GM18868 (cell line): ENCODE measurements around the gene MKI67.
A peak's percentile ranks its signal among the peaks of the same experiment; 100 is the strongest.

Source experiments
- ATAC-seq: cut with Tn5 transposase; IDR thresholded peaks from one replicate; pipeline ENCODE4 v1.9.1; 2021; ENCODE audit warnings: mild to moderate bottlenecking, moderate library complexity; ENCODE audit not compliant: unreplicated experiment

The MKI67 gene

GRCh38 chr10:128086003-128086863, 40.0 kb downstream of the MKI67 start:
- no peak for ATAC-seq

GRCh38 chr10:128084991-128085390, 41.2 kb downstream of the MKI67 start:
- ATAC-seq, result no peak

- ATAC-seq, result no peak
These were observed 41.9 kb downstream of the MKI67 start for GRCh38 chr10:128084364-128084763.

- no peak for ATAC-seq
These were observed 42.9 kb downstream of the MKI67 start for GRCh38 chr10:128083191-128083895.

GRCh38 chr10:128081720-128082119, 44.5 kb downstream of the MKI67 start:
- ATAC-seq, result no peak

GRCh38 chr10:128081222-128081621, 45.0 kb downstream of the MKI67 start:
- no peak for ATAC-seq

- ATAC-seq, result no peak
These were observed 45.6 kb downstream of the MKI67 start for GRCh38 chr10:128080641-128081040.

GRCh38 chr10:128080231-128080630, 46.0 kb downstream of the MKI67 start:
- no peak for ATAC-seq

GRCh38 chr10:128078136-128078969, 47.9 kb downstream of the MKI67 start:
- ATAC-seq, result peak; percentile 84

GRCh38 chr10:128077155-128077875, 48.9 kb downstream of the MKI67 start:
- ATAC-seq, result no peak

GRCh38 chr10:128074589-128074988, 51.6 kb downstream of the MKI67 start:
- no peak for ATAC-seq

GRCh38 chr10:128073890-128074289, 52.3 kb downstream of the MKI67 start:
- ATAC-seq, result no peak

- no peak for ATAC-seq
These were observed 53.1 kb downstream of the MKI67 start for GRCh38 chr10:128072941-128073645.

- ATAC-seq, result no peak
These were observed 54.2 kb downstream of the MKI67 start for GRCh38 chr10:128072046-128072445.

GRCh38 chr10:128071417-128071782, 54.8 kb downstream of the MKI67 start:
- ATAC-seq, result no peak

GRCh38 chr10:128070721-128071416, 55.4 kb downstream of the MKI67 start:
- no peak for ATAC-seq

- ATAC-seq, result no peak
These were observed 56.1 kb downstream of the MKI67 start for GRCh38 chr10:128070161-128070560.

- ATAC-seq, result peak; percentile 44
These were observed 56.7 kb downstream of the MKI67 start for GRCh38 chr10:128069351-128070051.
